H9 (cell line): Measurements from ENCODE around the gene AP2A2. TPM values are rescaled to one million over a fixed set of nuclear protein-coding genes. Genes with fewer than 3 reads are reported as not detected.

Source experiments
- DNase-seq: peaks from one replicate; pipeline ENCODE4 v3.0.0-alpha.2; 2017
- H2AFZ ChIP-seq: one replicate; pipeline ENCODE4 v1.6.1; 2013; ENCODE audit warnings: mild to moderate bottlenecking, low read length, control low read depth, moderate library complexity
- H2AK5ac ChIP-seq: 2 replicates; pipeline ENCODE4 v1.6.1; 2013; ENCODE audit warnings: low read length, control low read depth, mixed read lengths; ENCODE audit not compliant: insufficient read length
- H2BK120ac ChIP-seq: one replicate; pipeline ENCODE4 v1.6.1; 2013; ENCODE audit warnings: low read depth, mild to moderate bottlenecking, low read length, control low read depth, inconsistent platforms; ENCODE audit not compliant: poor library complexity, severe bottlenecking
- H2BK12ac ChIP-seq: 2 replicates; pipeline ENCODE4 v1.6.1; 2013; ENCODE audit warnings: low read length, control low read depth, mixed read lengths, low read depth; ENCODE audit not compliant: insufficient read length
- H2BK15ac ChIP-seq: 2 replicates; pipeline ENCODE4 v1.6.1; 2013; ENCODE audit warnings: low read depth, low read length, control low read depth
- H2BK20ac ChIP-seq: one replicate; pipeline ENCODE4 v1.6.1; 2013; ENCODE audit warnings: low read depth, mild to moderate bottlenecking, low read length, control low read depth, inconsistent platforms; ENCODE audit not compliant: poor library complexity, severe bottlenecking
- H2BK5ac ChIP-seq: 2 replicates; pipeline ENCODE4 v1.6.1; 2013; ENCODE audit warnings: low read length, control low read depth, mixed read lengths; ENCODE audit not compliant: insufficient read length
- H3K14ac ChIP-seq: 2 replicates; pipeline ENCODE4 v1.6.1; 2013; ENCODE audit warnings: low read length, control low read depth; ENCODE audit not compliant: insufficient read depth
- H3K18ac ChIP-seq: 2 replicates; pipeline ENCODE4 v1.6.1; 2013; ENCODE audit warnings: low read depth, mild to moderate bottlenecking, mixed read lengths, low read length, control low read depth; ENCODE audit not compliant: insufficient read length
- H3K23ac ChIP-seq: 2 replicates; pipeline ENCODE4 v1.6.1; 2013; ENCODE audit warnings: low read length, control low read depth, mixed read lengths, low read depth; ENCODE audit not compliant: insufficient read length
- H3K23me2 ChIP-seq: 2 replicates; pipeline ENCODE4 v1.6.1; 2013; ENCODE audit warnings: low read depth, mild to moderate bottlenecking, mixed read lengths, low read length, control low read depth; ENCODE audit not compliant: insufficient read length, poor library complexity, severe bottlenecking
- H3K27ac ChIP-seq: 2 replicates; pipeline ENCODE4 v1.5.1; 2013; ENCODE audit warnings: low read length, control low read depth, mixed read lengths, low read depth; ENCODE audit not compliant: insufficient read length
- H3K27me3 ChIP-seq: 2 replicates; pipeline ENCODE4 v1.6.1; 2013; ENCODE audit warnings: low read length, control low read depth, inconsistent platforms; ENCODE audit not compliant: insufficient read depth
- H3K4ac ChIP-seq: 2 replicates; pipeline ENCODE4 v1.6.1; 2013; ENCODE audit warnings: low read depth, mild to moderate bottlenecking, control low read depth, inconsistent platforms, low read length, moderate library complexity
- H3K4me1 ChIP-seq: 2 replicates; pipeline ENCODE4 v1.6.1; 2013; ENCODE audit warnings: low read length, control low read depth, inconsistent platforms; ENCODE audit not compliant: insufficient read depth
- H3K4me2 ChIP-seq: 2 replicates; pipeline ENCODE4 v1.6.1; 2013; ENCODE audit warnings: low read length, control low read depth, mixed read lengths; ENCODE audit not compliant: insufficient read length, insufficient read depth
- H3K56ac ChIP-seq: 2 replicates; pipeline ENCODE4 v1.6.1; 2013; ENCODE audit warnings: low read depth, mild to moderate bottlenecking, mixed read lengths, low read length, control low read depth; ENCODE audit not compliant: insufficient read length
- H3K79me1 ChIP-seq: 2 replicates; pipeline ENCODE4 v1.6.1; 2013; ENCODE audit warnings: low read depth, mild to moderate bottlenecking, moderate library complexity, low read length, control low read depth, inconsistent platforms; ENCODE audit not compliant: insufficient read depth, poor library complexity, severe bottlenecking
- H3K79me2 ChIP-seq: 2 replicates; pipeline ENCODE4 v1.6.1; 2013; ENCODE audit warnings: low read length, control low read depth, inconsistent platforms; ENCODE audit not compliant: insufficient read depth
- H3K9ac ChIP-seq: 2 replicates; pipeline ENCODE4 v1.6.1; 2013; ENCODE audit warnings: low read length, control low read depth, mixed read lengths; ENCODE audit not compliant: insufficient read length; ENCODE audit errors: extremely low read depth
- H3K9me3 ChIP-seq: one replicate; pipeline ENCODE4 v1.6.1; 2013; ENCODE audit warnings: low read depth, low read length, inconsistent platforms; ENCODE audit not compliant: control insufficient read depth
- H3T11ph ChIP-seq: one replicate; pipeline ENCODE4 v1.6.1; 2013; ENCODE audit warnings: mild to moderate bottlenecking, low read length, control low read depth, inconsistent platforms
- H4K20me1 ChIP-seq: one replicate; pipeline ENCODE4 v1.6.1; 2013; ENCODE audit not compliant: control insufficient read depth, insufficient read length, insufficient read depth
- H4K5ac ChIP-seq: 2 replicates; pipeline ENCODE4 v1.6.1; 2013; ENCODE audit warnings: low read depth, mild to moderate bottlenecking, mixed read lengths, low read length, control low read depth; ENCODE audit not compliant: insufficient read length
- H4K8ac ChIP-seq: replicated peaks from 2 replicates; pipeline ENCODE4 v1.6.1; 2013; ENCODE audit warnings: low read length, control low read depth, mixed read lengths, low read depth; ENCODE audit not compliant: insufficient read length
- H4K91ac ChIP-seq: 2 replicates; pipeline ENCODE4 v1.6.1; 2013; ENCODE audit warnings: low read depth, mild to moderate bottlenecking, moderate library complexity, mixed read lengths, low read length, control low read depth; ENCODE audit not compliant: insufficient read length
- H3K27ac Mint-ChIP-seq, 3 experiments: 2 replicates in 2 of 3; 3 replicates in 1 of 3; pipeline ENCODE4 v1.8.0; 2020 to 2021; ENCODE audit warnings: mixed read lengths in 3 of 3, mild to moderate bottlenecking in 1 of 3, moderate library complexity in 1 of 3
- H3K27me3 Mint-ChIP-seq: 2 replicates; pipeline ENCODE4 v1.8.0; 2021; ENCODE audit warnings: low read depth, mild to moderate bottlenecking, moderate library complexity, mixed read lengths
- H3K36me3 Mint-ChIP-seq, 3 experiments: 2 replicates in 2 of 3; 3 replicates in 1 of 3; pipeline ENCODE4 v1.8.0; 2020 to 2021; ENCODE audit warnings: low read depth in 3 of 3, mixed read lengths in 3 of 3; ENCODE audit not compliant: insufficient read depth in 1 of 3
- H3K4me1 Mint-ChIP-seq, 2 experiments: 2 replicates each; pipeline ENCODE4 v1.8.0; 2020; ENCODE audit warnings: mixed read lengths in 2 of 2
- H3K4me3 Mint-ChIP-seq, 2 experiments: 2 replicates in 1 of 2; 3 replicates in 1 of 2; pipeline ENCODE4 v1.8.0; 2020 to 2021; ENCODE audit warnings: mild to moderate bottlenecking in 2 of 2, mixed read lengths in 2 of 2, moderate library complexity in 1 of 2
- H3K9me3 Mint-ChIP-seq, 2 experiments: 2 replicates in 1 of 2; 3 replicates in 1 of 2; pipeline ENCODE4 v1.8.0; 2020; ENCODE audit warnings: mild to moderate bottlenecking in 2 of 2, mixed read lengths in 2 of 2, moderate library complexity in 1 of 2
- WGBS: extraction: QIAGEN DNeasy Blood & Tissue Kit; methylation state at CpG from one replicate; pipeline ENCODE4 v1.1.7; 2013; ENCODE audit warnings: missing lambda C conversion rate, low lambda C conversion rate, mixed read lengths; ENCODE audit not compliant: insufficient read length; ENCODE audit errors: extremely low coverage; 5-methylcytosine and 5-hydroxymethylcytosine counted together
- total RNA-seq: library from RNA; stranded (reverse); gene quantifications from 2 replicates; pipeline ENCODE4 v1.2.1, GENCODE V29; 2021
- TF ChIP-seq, protein P1 (sequence below): fragments of 200-600 bp; sonication (generic); conservative IDR thresholded peaks from 3 replicates; pipeline ENCODE4 v1.8.0; 2021; ENCODE audit warnings: antibody characterized with exemption, mild to moderate bottlenecking

AP2A2 gene
- total RNA-seq, 1 experiment from 2014 or later = 53.7 TPM

DNA sequence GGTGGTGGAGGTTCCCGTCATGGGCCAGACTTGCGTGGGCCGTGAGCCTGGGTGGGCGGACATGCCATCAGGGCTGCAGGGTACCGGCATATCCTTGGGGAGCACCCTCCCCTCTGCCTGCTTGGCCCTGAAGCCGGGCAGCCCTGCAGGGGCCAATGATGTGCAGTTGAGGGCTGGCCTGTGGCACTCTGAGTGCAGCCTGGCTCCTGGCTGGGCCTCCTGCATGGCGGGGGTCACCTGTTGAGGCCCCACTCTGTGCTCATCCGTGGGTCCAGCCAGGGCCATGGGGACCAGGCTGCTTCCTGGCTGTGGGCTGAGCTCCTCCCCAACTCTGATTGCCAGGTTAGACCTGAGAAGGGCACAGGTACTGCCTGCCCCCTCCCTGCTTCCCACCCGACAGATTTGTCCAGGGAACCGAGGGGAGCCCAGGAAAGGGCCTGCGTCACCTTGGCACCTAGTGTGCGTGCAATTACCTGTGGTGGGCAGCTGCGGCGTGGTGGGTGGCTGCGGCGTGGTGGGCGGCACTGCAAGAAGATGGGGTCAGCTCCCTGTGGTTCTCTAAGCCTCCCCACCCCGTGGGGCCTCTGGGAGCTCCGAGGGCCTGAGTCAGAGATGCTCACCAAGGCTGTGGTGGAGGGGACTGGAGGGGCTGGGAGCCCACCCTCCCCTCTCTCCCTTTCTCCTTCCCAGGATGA is 94.7 kb downstream of the AP2A2 start:
- H3T11ph ChIP-seq = no peak overlapping the region
- no peak overlapping the region for H3K4me2 ChIP-seq
- Mint-ChIP-seq H3K4me1 (peaks cover 3 to 8% of the 10 kb centered on the region in 2 experiments; a peak in 2 of 4 replicates), H3K9me3 (peaks cover 19 to 25% of the 10 kb centered on the region in 2 experiments), H3K36me3 (peaks cover 13 to 19% (median 15%) of the 10 kb centered on the region in 3 experiments; a peak in 6 of 7 replicates), H3K4me3 (no peak overlapping the region), H3K27me3 (peaks cover 13% of the 10 kb centered on the region), H3K27ac (no peak overlapping the region)
- no peak overlapping the region for H3K9ac ChIP-seq
- H3K9me3 ChIP-seq = peaks cover 6% of the 10 kb centered on the region
- no peak for DNase-seq
- no peak overlapping the region for H2BK12ac ChIP-seq
- H2BK15ac ChIP-seq = no peak overlapping the region
- no peak overlapping the region for H2BK120ac ChIP-seq
- no peak overlapping the region for H3K4ac ChIP-seq
- H3K56ac ChIP-seq = no peak overlapping the region
- H4K8ac ChIP-seq = no peak overlapping the region
- H3K4me1 ChIP-seq = no peaks in the 10 kb centered on the region
- no peaks in the 10 kb centered on the region for H3K27me3 ChIP-seq
- no peak overlapping the region for H3K18ac ChIP-seq
- TF ChIP-seq, protein P1, sequence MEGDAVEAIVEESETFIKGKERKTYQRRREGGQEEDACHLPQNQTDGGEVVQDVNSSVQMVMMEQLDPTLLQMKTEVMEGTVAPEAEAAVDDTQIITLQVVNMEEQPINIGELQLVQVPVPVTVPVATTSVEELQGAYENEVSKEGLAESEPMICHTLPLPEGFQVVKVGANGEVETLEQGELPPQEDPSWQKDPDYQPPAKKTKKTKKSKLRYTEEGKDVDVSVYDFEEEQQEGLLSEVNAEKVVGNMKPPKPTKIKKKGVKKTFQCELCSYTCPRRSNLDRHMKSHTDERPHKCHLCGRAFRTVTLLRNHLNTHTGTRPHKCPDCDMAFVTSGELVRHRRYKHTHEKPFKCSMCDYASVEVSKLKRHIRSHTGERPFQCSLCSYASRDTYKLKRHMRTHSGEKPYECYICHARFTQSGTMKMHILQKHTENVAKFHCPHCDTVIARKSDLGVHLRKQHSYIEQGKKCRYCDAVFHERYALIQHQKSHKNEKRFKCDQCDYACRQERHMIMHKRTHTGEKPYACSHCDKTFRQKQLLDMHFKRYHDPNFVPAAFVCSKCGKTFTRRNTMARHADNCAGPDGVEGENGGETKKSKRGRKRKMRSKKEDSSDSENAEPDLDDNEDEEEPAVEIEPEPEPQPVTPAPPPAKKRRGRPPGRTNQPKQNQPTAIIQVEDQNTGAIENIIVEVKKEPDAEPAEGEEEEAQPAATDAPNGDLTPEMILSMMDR = no peak
- H4K91ac ChIP-seq = no peak overlapping the region
- H3K14ac ChIP-seq = no peak overlapping the region; the same call in 1 of the 2 replicates
- H3K79me2 ChIP-seq = no peaks in the 10 kb centered on the region
- peaks cover 2% of the 10 kb centered on the region for H4K20me1 ChIP-seq
- no peaks in the 10 kb centered on the region for H3K79me1 ChIP-seq
- no peak overlapping the region for H2AFZ ChIP-seq
- H2BK5ac ChIP-seq = no peak overlapping the region
- H2AK5ac ChIP-seq = no peak overlapping the region
- no peak overlapping the region for H3K23ac ChIP-seq
- H3K27ac ChIP-seq = no peak overlapping the region
- no peak overlapping the region for H4K5ac ChIP-seq
- no CpG with 5 or more reads among the region's 19 CpGs for WGBS
- H3K23me2 ChIP-seq = no peaks in the 10 kb centered on the region
- no peak overlapping the region for H2BK20ac ChIP-seq
